Spleen (tissue), 11 donors: ENCODE results near the gene PACS2. TPM values are rescaled to one million over a fixed set of nuclear protein-coding genes. Genes with fewer than 3 reads are reported as not detected.

ENCODE experiments used
- DNase-seq: peaks from one replicate; pipeline ENCODE4 v3.0.0-alpha.2; 2020
- H3K27ac ChIP-seq, 8 donors: fragments of 200-600 bp; sonication (generic) in 7 of 8; 1 replicate in 4 of 8; 2 replicates in 4 of 8; pipeline versions ENCODE4 v1.5.0 to v1.8.0; 2016 to 2021; ENCODE audit warnings: inconsistent platforms in 4 of 8, mild to moderate bottlenecking in 4 of 8, moderate library complexity in 1 of 8
- H3K27me3 ChIP-seq, 7 donors: fragments of 200-600 bp; sonication (generic) in 6 of 7; replicated peaks in 1 of 7; 1 replicate in 4 of 7; 2 replicates in 3 of 7; pipeline versions ENCODE4 v1.5.0 to v1.8.0; 2016 to 2021; ENCODE audit warnings: inconsistent platforms in 3 of 7, mild to moderate bottlenecking in 1 of 7
- H3K36me3 ChIP-seq, 6 donors: fragments of 200-600 bp; sonication (generic) in 5 of 6; 1 replicate in 4 of 6; 2 replicates in 2 of 6; pipeline versions ENCODE4 v1.5.0 to v1.8.0; 2016 to 2021; ENCODE audit warnings: inconsistent platforms in 2 of 6
- H3K4me1 ChIP-seq, 6 donors: fragments of 200-600 bp; sonication (generic) in 5 of 6; 1 replicate in 3 of 6; 2 replicates in 3 of 6; pipeline versions ENCODE4 v1.5.0 to v1.8.0; 2016 to 2021; ENCODE audit warnings: inconsistent platforms in 3 of 6
- H3K4me3 ChIP-seq, 8 donors: fragments of 200-600 bp; sonication (generic) in 7 of 8; 1 replicate in 4 of 8; 2 replicates in 4 of 8; pipeline versions ENCODE4 v1.5.0 to v1.8.0; 2016 to 2021; ENCODE audit warnings: inconsistent platforms in 4 of 8, mild to moderate bottlenecking in 4 of 8, moderate library complexity in 2 of 8
- H3K9me3 ChIP-seq, 8 donors: fragments of 200-600 bp; sonication (generic) in 7 of 8; 1 replicate in 4 of 8; 2 replicates in 4 of 8; pipeline versions ENCODE4 v1.5.0 to v1.8.0; 2016 to 2021; ENCODE audit warnings: inconsistent platforms in 4 of 8
- POLR2A ChIP-seq, 3 donors: fragments of 450-650 bp; IDR thresholded peaks; one replicate each; pipeline ENCODE4 v1.5.1; 2017; ENCODE audit warnings: antibody characterized with exemption in 3 of 3, mild to moderate bottlenecking in 1 of 3
- POLR2AphosphoS5 ChIP-seq, 3 donors: sonication (generic); formaldehyde crosslinking; IDR thresholded peaks; one replicate each; pipeline ENCODE4 v1.5.1; 2017; ENCODE audit warnings: antibody characterized with exemption in 3 of 3
- WGBS, 5 donors: extraction: QIAGEN DNeasy Blood & Tissue Kit in 3 of 5; methylation state at CpG; one replicate each; pipeline versions ENCODE4 v1.1.5 to v1.1.7; 2013 to 2018; 5-methylcytosine and 5-hydroxymethylcytosine counted together
- intact Hi-C: fragments of 100-400 bp; cut with DNase I; formaldehyde crosslinking; loops from one replicate; pipeline ENCODE4 v1.15.0; 2023; ENCODE audit warnings: low total_unique reads
- polyA plus RNA-seq, 3 donors: library from polyadenylated mRNA; stranded (reverse); fragments of 200-250 nt; gene quantifications; one replicate each; pipeline ENCODE4 v1.2.1, GENCODE V29; 2013
- total RNA-seq, 7 donors: library from RNA; depleted of rRNA in 3 of 7; stranded (reverse); fragments of >200 nt in 3 of 7; fragmentation: NEBNext Ultra II Directional in 4 of 7; extraction: Animal tissue kit (Norgen Biotek cat#: 25700) in 4 of 7; gene quantifications; one replicate each; pipeline versions ENCODE4 v1.1.0 to v1.2.1, GENCODE V29; 2016 to 2021
- TF ChIP-seq, protein P1 (sequence below), 11 experiments: fragments of 200-600 bp in 7 of 11; fragments of 450-650 bp in 4 of 11; sonication (generic) in 4 of 11; IDR thresholded peaks in 8 of 11; conservative IDR thresholded peaks in 3 of 11; 1 replicate in 7 of 11; 2 replicates in 4 of 11; pipeline versions ENCODE4 v1.4.0 to v1.8.0; 2016 to 2021; ENCODE audit warnings: antibody characterized with exemption in 11 of 11, inconsistent platforms in 4 of 11, mild to moderate bottlenecking in 1 of 11
- donor health status: healthy with polysubstance abuse.
- donor health status: DM: no; HTN: no; CAD: no; lungs with moderate emphysema.
- donor health status: DM: no; HTN: no; CAD: no.
- donor health status: Bipolar disorder and iron deficiency.
- donor health status: healthy.
- donor health status: DM: no; HTN: no; CAD: no.
- donor health status: DM: yes; HTN: yes; CAD: no.

PACS2 gene
- total and polyA plus RNA-seq, 10 donors: 32.2 to 148 (median 98.7) TPM

DNA sequence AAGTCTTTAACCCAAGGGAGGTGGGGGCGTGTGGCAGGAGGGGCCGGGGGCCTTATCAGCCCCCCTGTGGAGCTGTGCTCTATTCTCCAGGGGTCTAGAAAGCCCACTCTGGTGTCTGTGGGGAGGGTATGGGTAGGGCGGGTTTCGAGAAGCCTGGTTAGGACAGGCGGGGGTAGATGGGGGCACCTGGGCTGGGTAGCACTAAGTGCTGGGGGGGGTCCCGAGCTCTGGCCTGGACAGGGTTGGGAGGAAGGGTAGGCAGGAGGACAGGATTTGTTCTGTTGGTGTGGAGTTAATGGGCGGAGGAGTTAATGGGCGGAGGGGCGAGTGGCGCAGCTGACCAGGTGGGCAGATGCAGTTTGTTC, 2.0 kb downstream of the PACS2 start:
- TF ChIP-seq, protein P1, sequence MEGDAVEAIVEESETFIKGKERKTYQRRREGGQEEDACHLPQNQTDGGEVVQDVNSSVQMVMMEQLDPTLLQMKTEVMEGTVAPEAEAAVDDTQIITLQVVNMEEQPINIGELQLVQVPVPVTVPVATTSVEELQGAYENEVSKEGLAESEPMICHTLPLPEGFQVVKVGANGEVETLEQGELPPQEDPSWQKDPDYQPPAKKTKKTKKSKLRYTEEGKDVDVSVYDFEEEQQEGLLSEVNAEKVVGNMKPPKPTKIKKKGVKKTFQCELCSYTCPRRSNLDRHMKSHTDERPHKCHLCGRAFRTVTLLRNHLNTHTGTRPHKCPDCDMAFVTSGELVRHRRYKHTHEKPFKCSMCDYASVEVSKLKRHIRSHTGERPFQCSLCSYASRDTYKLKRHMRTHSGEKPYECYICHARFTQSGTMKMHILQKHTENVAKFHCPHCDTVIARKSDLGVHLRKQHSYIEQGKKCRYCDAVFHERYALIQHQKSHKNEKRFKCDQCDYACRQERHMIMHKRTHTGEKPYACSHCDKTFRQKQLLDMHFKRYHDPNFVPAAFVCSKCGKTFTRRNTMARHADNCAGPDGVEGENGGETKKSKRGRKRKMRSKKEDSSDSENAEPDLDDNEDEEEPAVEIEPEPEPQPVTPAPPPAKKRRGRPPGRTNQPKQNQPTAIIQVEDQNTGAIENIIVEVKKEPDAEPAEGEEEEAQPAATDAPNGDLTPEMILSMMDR (IDR thresholded peaks at IDR 0.05 in 8 of 11, conservative IDR thresholded peaks at IDR 0.05 in 3 of 11): no peak
- TF ChIP-seq POLR2AphosphoS5 (IDR thresholded peaks at IDR 0.05) (no peak), POLR2A (IDR thresholded peaks at IDR 0.05) (no peak)
- peaks cover 0 to 4% (median 0%) of the 10 kb centered on the region in 7 donors for H3K27me3 ChIP-seq
- 86 to 95% (median 88%) methylated on average over 10 of the region's 10 CpGs for WGBS, 5 donors
- no peaks in the 10 kb centered on the region for H3K9me3 ChIP-seq
- peaks cover 9 to 46% (median 38%) of the 10 kb centered on the region in 6 donors for H3K4me1 ChIP-seq
- intact Hi-C loops: no loop called here
- DNase-seq: no peak
- H3K4me3 ChIP-seq: peak overlapping the region in 5 of 8 donors; percentile 67 to 94 (median 85)
- no peaks in the 10 kb centered on the region for H3K36me3 ChIP-seq
- H3K27ac ChIP-seq: peak overlapping the region in 5 of 8 donors; percentile 33 to 86 (median 69)

DNA sequence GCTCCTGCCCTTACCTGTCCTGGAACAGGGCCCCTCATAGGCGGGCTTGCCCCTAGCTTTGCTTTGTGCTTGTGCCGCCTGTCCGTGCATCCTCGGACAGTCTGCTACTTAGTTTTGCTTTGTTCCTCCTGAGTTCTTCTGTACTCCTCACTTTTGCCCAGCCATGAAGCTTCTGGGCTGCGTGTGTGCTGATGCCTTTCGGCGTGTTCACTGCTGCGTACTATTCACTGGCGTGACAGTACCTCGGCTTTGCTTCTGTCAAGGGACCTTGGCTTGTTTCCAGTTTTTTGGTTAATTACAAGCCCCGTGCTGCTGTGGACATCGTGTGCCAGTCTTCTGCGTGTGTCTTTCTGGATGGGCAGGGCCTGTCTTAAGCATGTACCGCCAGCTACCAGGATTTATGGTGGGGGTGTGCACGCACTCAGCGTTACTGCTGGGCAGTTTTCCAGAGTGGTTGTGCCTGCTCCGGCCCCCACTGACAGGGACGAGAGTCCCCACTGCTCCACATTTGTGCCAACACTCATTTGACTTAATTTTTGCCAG, 2.5 kb downstream of the PACS2 start:
- no peak for DNase-seq
- TF ChIP-seq POLR2AphosphoS5 (IDR thresholded peaks at IDR 0.05): no peak
- TF ChIP-seq POLR2A (IDR thresholded peaks at IDR 0.05): no peak
- TF ChIP-seq, protein P1 (IDR thresholded peaks at IDR 0.05 in 8 of 11, conservative IDR thresholded peaks at IDR 0.05 in 3 of 11): no peak
- Histone ChIP-seq H3K27me3 (peaks cover 0 to 4% (median 0%) of the 10 kb centered on the region in 7 donors), H3K36me3 (peaks cover 0 to 2% (median 0%) of the 10 kb centered on the region in 6 donors), H3K4me1 (peaks cover 9 to 46% (median 38%) of the 10 kb centered on the region in 6 donors), H3K4me3 (peak overlapping the region in 2 of 8 donors; percentile 88 to 94), H3K9me3 (no peaks in the 10 kb centered on the region), H3K27ac (peak overlapping the region in 6 of 8 donors; percentile 32 to 86 (median 56))
- intact Hi-C loops: no loop called here
- 59 to 71% (median 64%) methylated on average over 16 to 18 of the region's 18 CpGs for WGBS, 5 donors

GRCh38 chr14:105317546-105317945, 3.0 kb downstream of the PACS2 start:
- intact Hi-C loops: no loop called here
- peak; percentile 79 for DNase-seq
- 28 to 75% (median 53%) methylated on average over 9 to 11 of the region's 11 CpGs for WGBS, 5 donors
- H3K27me3 ChIP-seq: peaks cover 0 to 4% (median 0%) of the 10 kb centered on the region in 7 donors
- no peak for TF ChIP-seq POLR2A (IDR thresholded peaks at IDR 0.05)
- peak in 1 of 3 donors; percentile 32 for TF ChIP-seq POLR2AphosphoS5 (IDR thresholded peaks at IDR 0.05)
- TF ChIP-seq, protein P1 (IDR thresholded peaks at IDR 0.05 in 8 of 11, conservative IDR thresholded peaks at IDR 0.05 in 3 of 11): peak in 2 of 11 experiments; percentile 11 to 26
- H3K4me3 ChIP-seq: peak overlapping the region in 2 of 8 donors; percentile 88 to 94
- H3K36me3 ChIP-seq: peaks cover 0 to 5% (median 0%) of the 10 kb centered on the region in 6 donors
- H3K9me3 ChIP-seq: no peaks in the 10 kb centered on the region
- peak overlapping the region; percentile 15 to 86 (median 42) for H3K27ac ChIP-seq
- H3K4me1 ChIP-seq: peaks cover 9 to 50% (median 38%) of the 10 kb centered on the region in 6 donors

DNA sequence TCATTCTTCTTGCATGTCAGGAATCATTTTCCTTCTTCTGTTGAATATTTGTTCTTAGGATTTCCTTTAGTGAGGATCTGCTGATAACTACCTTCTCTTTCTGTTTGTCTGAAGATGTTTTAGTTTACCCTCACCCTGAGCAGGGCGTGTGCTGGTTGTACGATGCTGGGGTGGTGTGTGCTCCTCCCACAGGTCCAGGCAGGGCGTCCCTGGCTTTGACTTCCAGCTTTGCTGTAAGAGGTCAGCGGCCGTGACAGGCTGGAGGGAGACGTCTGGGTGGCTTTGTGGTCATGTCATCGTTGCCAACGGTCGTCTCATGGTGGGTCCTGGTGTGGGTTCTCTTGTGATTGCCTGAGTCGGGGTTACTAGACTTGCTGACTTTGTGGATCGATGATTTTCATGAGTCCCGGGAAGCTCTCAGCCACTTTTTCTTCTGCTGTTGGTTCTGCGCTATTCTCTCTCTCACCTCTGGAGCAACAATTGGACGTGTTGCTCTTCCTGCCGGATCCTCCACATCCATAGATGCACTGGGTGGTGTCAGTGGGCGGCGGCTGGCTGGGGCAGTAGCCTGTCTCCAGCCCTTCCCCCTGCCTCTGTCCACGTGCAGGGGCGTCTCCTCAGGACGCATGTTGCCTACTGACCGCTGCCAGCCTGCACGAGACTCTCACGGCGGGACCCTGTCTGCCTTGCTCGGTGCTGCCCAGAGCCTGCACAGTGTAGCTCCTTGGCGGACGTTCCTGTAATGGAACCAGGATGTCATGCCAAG, 8.4 kb downstream of the PACS2 start:
- DNase-seq: no peak
- Histone ChIP-seq H3K36me3 (peaks cover 0 to 5% (median 0%) of the 10 kb centered on the region in 6 donors), H3K4me1 (peaks cover 0 to 63% (median 46%) of the 10 kb centered on the region in 6 donors), H3K9me3 (no peaks in the 10 kb centered on the region), H3K27me3 (no peaks in the 10 kb centered on the region), H3K4me3 (no peak overlapping the region), H3K27ac (no peak overlapping the region)
- 75 to 83% (median 79%) methylated on average over 24 to 27 of the region's 27 CpGs for WGBS, 5 donors
- TF ChIP-seq POLR2AphosphoS5 (IDR thresholded peaks at IDR 0.05): peak in 1 of 3 donors; percentile 40
- no peak for TF ChIP-seq POLR2A (IDR thresholded peaks at IDR 0.05)
- TF ChIP-seq, protein P1 (IDR thresholded peaks at IDR 0.05 in 8 of 11, conservative IDR thresholded peaks at IDR 0.05 in 3 of 11): no peak
- intact Hi-C loops: no loop called here
